Glutamatergic neuron (in vitro differentiated cells): Measurements from ENCODE around the gene ROMO1. TPM values are rescaled to one million over a fixed set of nuclear protein-coding genes. Genes with fewer than 3 reads are reported as not detected.

Experiments
- DNase-seq: peaks from one replicate; pipeline ENCODE4 v3.0.0; 2022
- H3K27ac Mint-ChIP-seq: one replicate; pipeline ENCODE4 v1.8.0; 2020; ENCODE audit warnings: mild to moderate bottlenecking, mixed read lengths, inconsistent platforms; ENCODE audit not compliant: unreplicated experiment
- H3K27me3 Mint-ChIP-seq: one replicate; pipeline ENCODE4 v1.8.0; 2020; ENCODE audit warnings: mild to moderate bottlenecking, moderate library complexity, mixed read lengths, inconsistent platforms; ENCODE audit not compliant: unreplicated experiment
- H3K36me3 Mint-ChIP-seq: one replicate; pipeline ENCODE4 v1.8.0; 2020; ENCODE audit warnings: mild to moderate bottlenecking, mixed read lengths, inconsistent platforms; ENCODE audit not compliant: unreplicated experiment
- H3K4me1 Mint-ChIP-seq: one replicate; pipeline ENCODE4 v1.8.0; 2020; ENCODE audit warnings: mild to moderate bottlenecking, low read depth, mixed read lengths, inconsistent platforms; ENCODE audit not compliant: unreplicated experiment
- H3K4me3 Mint-ChIP-seq: one replicate; pipeline ENCODE4 v1.8.0; 2020; ENCODE audit warnings: mild to moderate bottlenecking, mixed read lengths, inconsistent platforms; ENCODE audit not compliant: unreplicated experiment
- H3K9me3 Mint-ChIP-seq: one replicate; pipeline ENCODE4 v1.8.0; 2020; ENCODE audit warnings: mild to moderate bottlenecking, moderate library complexity, mixed read lengths, inconsistent platforms; ENCODE audit not compliant: unreplicated experiment
- long read RNA-seq: library from polyadenylated mRNA; unstranded; transcript quantifications from one replicate; pipeline ENCODE4 v2.0.0, GENCODE V29; 2020; ENCODE audit not compliant: unreplicated experiment
- total RNA-seq: library from RNA; stranded (reverse); fragmentation: NEBNext Ultra II Directional; extraction: Animal tissue kit (Norgen Biotek cat#: 25700); gene quantifications from one replicate; pipeline ENCODE4 v1.2.1, GENCODE V29; 2021; ENCODE audit not compliant: unreplicated experiment
- TF ChIP-seq, protein P1 (sequence below): fragments of 200-600 bp; sonication (generic); IDR thresholded peaks from one replicate; pipeline ENCODE4 v1.5.0; 2021; ENCODE audit not compliant: partially characterized antibody, unreplicated experiment

Gene ROMO1
- 103 TPM for total RNA-seq
- long read RNA-seq, transcript ROMO1-203 (3 exons, 422 nt), result major isoform, 73 of 136 reads
- long read RNA-seq, transcript ROMO1-204 (3 exons, 498 nt), result minor isoform, 45 of 136 reads
- long read RNA-seq, transcript ROMO1-201 (2 exons, 496 nt), result minor isoform, 17 of 136 reads
- long read RNA-seq, partial matches to known transcripts, result 0 of 136 reads
- long read RNA-seq, other reads (novel, unspliced or antisense), result 0 of 136 reads

DNA sequence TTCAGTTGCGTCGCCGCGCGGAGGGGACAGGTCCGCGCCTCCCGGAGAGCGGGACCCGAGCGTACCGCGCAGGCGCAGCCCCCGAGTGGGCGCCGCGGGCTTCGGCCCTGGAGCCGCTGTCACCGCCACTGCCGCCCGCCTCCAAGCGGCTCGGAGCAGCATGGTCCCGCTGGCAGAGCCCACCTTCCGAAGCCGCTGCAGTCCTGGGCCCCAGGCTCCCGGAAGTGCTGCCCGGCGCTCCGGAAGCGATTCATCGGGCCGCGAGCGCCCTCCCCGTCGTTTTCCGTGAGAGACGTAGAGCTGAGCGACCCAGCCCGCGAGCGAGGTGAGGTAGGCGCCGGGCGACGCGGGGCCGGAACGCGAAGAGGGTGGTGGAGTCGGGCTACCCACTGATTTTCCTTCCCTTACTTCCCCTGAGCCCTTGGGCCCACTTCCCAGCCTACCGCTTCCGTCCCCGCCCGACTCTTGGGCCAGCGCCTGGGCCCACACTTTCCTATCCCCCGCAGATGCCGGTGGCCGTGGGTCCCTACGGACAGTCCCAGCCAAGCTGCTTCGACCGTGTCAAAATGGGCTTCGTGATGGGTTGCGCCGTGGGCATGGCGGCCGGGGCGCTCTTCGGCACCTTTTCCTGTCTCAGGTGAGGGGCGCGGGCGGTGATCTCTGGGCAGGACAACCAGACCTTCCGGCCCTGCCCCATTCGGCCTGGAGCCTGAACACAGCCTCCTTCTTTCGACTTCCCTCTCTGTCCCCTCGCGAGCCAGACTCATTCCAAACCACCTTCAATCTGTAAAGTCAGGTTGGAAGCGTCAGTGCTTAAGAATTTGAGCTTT is at the start of gene ROMO1, which contains the start of gene NFS1:
Gene ROMO1, plus strand, starts transcription at position 279 of the 830 bp plus-strand sequence. Its CDS starts 228 bp downstream, at position 507.
Gene NFS1, minus strand, starts transcription at position 226 of the 830 bp plus-strand sequence. Its CDS starts 64 bp downstream, at position 162.
- peaks cover 5% of the 10 kb centered on the region for H3K9me3 Mint-ChIP-seq
- TF ChIP-seq, protein P1, sequence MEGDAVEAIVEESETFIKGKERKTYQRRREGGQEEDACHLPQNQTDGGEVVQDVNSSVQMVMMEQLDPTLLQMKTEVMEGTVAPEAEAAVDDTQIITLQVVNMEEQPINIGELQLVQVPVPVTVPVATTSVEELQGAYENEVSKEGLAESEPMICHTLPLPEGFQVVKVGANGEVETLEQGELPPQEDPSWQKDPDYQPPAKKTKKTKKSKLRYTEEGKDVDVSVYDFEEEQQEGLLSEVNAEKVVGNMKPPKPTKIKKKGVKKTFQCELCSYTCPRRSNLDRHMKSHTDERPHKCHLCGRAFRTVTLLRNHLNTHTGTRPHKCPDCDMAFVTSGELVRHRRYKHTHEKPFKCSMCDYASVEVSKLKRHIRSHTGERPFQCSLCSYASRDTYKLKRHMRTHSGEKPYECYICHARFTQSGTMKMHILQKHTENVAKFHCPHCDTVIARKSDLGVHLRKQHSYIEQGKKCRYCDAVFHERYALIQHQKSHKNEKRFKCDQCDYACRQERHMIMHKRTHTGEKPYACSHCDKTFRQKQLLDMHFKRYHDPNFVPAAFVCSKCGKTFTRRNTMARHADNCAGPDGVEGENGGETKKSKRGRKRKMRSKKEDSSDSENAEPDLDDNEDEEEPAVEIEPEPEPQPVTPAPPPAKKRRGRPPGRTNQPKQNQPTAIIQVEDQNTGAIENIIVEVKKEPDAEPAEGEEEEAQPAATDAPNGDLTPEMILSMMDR, result no peak
- peak within 1 kb of the TSS; percentile 65 for H3K27ac Mint-ChIP-seq
- H3K4me3 Mint-ChIP-seq, result peak within 1 kb of the TSS; percentile 97
- peaks cover 11% of the 10 kb centered on the region for H3K27me3 Mint-ChIP-seq
- DNase-seq, result peak; percentile 93
- H3K36me3 Mint-ChIP-seq, result no peaks in the 10 kb centered on the region
- peaks cover 17% of the 10 kb centered on the region for H3K4me1 Mint-ChIP-seq

DNA sequence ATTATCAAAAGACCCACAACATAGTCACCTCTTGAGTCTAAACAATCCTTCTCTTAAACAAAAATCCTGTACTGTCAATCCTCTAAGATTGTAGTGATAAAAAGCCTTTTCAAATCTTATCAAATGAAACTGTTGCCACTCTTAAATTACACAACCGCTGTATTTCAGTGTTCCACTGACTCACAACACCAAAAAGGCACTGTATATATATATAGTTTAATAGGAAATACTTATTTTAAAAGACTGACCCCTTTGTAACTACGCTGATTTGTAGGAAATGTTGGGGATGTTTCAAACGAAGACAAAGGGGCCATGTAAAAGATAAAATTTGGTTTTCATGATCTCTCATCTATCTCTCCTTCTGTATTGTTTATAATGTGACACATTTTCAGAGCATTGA is 48.6 kb upstream of the ROMO1 start:
- Mint-ChIP-seq H3K9me3 (no peaks in the 10 kb centered on the region), H3K4me3 (no peak overlapping the region), H3K27me3 (no peaks in the 10 kb centered on the region), H3K36me3 (no peaks in the 10 kb centered on the region), H3K27ac (no peak overlapping the region), H3K4me1 (peaks cover 6% of the 10 kb centered on the region)
- TF ChIP-seq, protein P1, result no peak
- no peak for DNase-seq

DNA sequence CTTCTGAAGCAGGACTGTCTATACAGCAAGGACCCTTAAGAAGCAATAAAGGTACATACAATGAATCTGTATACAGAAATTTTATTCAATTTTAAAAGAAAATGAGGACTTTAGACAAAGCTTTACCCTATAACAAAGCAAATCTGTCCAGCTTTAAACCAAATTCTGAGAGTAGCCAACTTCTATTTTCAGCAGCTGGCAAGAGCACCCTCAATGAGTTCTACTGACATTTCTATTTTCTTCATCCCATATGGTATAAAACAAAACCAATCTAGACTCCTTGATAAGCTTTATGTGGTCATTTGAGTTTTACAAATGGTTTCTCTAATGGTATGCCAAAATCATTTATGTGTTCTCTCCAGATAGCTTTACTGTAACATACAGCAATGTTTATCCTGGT is 47.2 kb upstream of the ROMO1 start:
- TF ChIP-seq, protein P1, result no peak
- no peaks in the 10 kb centered on the region for H3K9me3 Mint-ChIP-seq
- H3K36me3 Mint-ChIP-seq, result no peaks in the 10 kb centered on the region
- H3K27ac Mint-ChIP-seq, result no peak overlapping the region
- DNase-seq, result no peak
- peaks cover 6% of the 10 kb centered on the region for H3K4me1 Mint-ChIP-seq
- H3K4me3 Mint-ChIP-seq, result no peak overlapping the region
- no peaks in the 10 kb centered on the region for H3K27me3 Mint-ChIP-seq

DNA sequence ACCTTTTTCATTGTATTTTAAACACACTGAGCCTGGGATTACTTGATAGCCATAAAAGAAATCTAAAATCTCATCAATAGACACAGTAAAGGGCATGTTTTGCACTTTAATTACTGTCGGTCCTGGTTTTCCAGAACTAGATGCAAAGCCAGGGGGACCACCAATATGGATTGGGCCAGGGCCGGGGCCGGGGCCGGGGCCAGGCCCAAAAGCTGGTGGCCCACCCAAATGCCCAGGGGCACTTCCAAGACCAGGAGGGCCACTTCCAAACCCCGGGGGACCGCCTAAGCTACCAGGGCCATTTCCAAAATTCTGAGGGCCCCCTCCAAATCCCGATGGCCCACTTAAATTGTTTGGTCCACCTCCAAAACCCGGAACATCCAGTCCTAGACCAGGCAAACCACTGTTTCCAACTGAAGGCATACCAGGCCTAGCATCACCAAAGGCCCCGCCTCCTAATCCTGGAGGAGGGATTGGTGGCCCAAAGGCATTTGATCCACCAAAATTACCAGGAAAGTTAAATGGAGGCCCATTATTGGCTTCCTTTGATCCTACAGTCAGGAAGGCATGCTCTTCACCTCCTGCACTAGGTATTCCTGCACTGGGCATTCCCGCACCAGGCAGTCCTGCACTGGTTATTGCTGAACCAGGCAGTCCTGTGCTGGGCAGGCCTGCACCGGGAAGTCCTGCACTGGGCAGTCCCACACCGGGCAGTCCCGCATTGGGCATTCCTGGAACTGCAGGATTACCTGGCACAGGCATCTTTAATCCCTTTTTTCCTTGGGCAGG is 46.4 kb upstream of the ROMO1 start:
- no peak overlapping the region for H3K27ac Mint-ChIP-seq
- TF ChIP-seq, protein P1, result no peak
- H3K4me1 Mint-ChIP-seq, result peaks cover 8% of the 10 kb centered on the region
- no peaks in the 10 kb centered on the region for H3K9me3 Mint-ChIP-seq
- H3K4me3 Mint-ChIP-seq, result no peak overlapping the region
- no peaks in the 10 kb centered on the region for H3K27me3 Mint-ChIP-seq
- DNase-seq, result no peak
- H3K36me3 Mint-ChIP-seq, result no peaks in the 10 kb centered on the region
